Colonic mucosa (tissue), 4 donors: ENCODE measurements around the gene NOG. TPM values are rescaled to one million over a fixed set of nuclear protein-coding genes. Genes with fewer than 3 reads are reported as not detected.

ENCODE experiments used
- DNase-seq: peaks from one replicate; pipeline ENCODE4 v3.0.0-alpha.2; 2020
- H3K27ac ChIP-seq: fragments of 200-600 bp; one replicate; pipeline ENCODE4 v1.8.0; 2021
- H3K27me3 ChIP-seq: fragments of 200-600 bp; one replicate; pipeline ENCODE4 v1.8.0; 2021
- H3K36me3 ChIP-seq: fragments of 200-600 bp; one replicate; pipeline ENCODE4 v1.8.0; 2021
- H3K4me1 ChIP-seq: fragments of 200-600 bp; one replicate; pipeline ENCODE4 v1.8.0; 2021; ENCODE audit warnings: mild to moderate bottlenecking
- H3K4me3 ChIP-seq: fragments of 200-600 bp; one replicate; pipeline ENCODE4 v1.8.0; 2021
- H3K9ac ChIP-seq, 2 donors: one replicate each; pipeline ENCODE4 v1.7.0; 2013; ENCODE audit warnings: control low read depth in 2 of 2, low read depth in 2 of 2, low read length in 2 of 2
- H3K9me3 ChIP-seq: fragments of 200-600 bp; one replicate; pipeline ENCODE4 v1.8.0; 2021
- CTCF ChIP-seq: fragments of 200-600 bp; IDR thresholded peaks from one replicate; pipeline ENCODE4 v1.8.0; 2022; ENCODE audit warnings: antibody characterized with exemption, mild to moderate bottlenecking
- intact Hi-C: fragments of 100-400 bp; cut with DNase I; formaldehyde crosslinking; loops from one replicate; pipeline ENCODE4 v1.14.1; 2022
- total RNA-seq, 2 donors: library from RNA; stranded (reverse); fragmentation: NEBNext Ultra II Directional in 1 of 2; extraction: Animal tissue kit (Norgen Biotek cat#: 25700) in 1 of 2; gene quantifications; one replicate each; pipeline ENCODE4 v1.2.1, GENCODE V29; 2021
- donor health status: healthy.
- donor health status: DM: no; HTN: no; CAD: no.
- donor health status: DM: no; HTN: no; CAD: no.

NOG gene
- total RNA-seq, result under 1 TPM; 0.16 to 0.27 TPM

GRCh38 chr17:56593646-56594319, at the start of gene NOG:
Gene NOG, plus strand, starts transcription at chr17:56593699. Its CDS starts 525 bp downstream, at chr17:56594224.
- Histone ChIP-seq H3K4me1 (peaks cover 13% of the 10 kb centered on the region), H3K9ac (no peak within 1 kb of the TSS), H3K9me3 (no peaks in the 10 kb centered on the region)

GRCh38 chr17:56545106-56545505, 48.4 kb upstream of the NOG start:
- DNase-seq, result no peak
- no peak overlapping the region for H3K9ac ChIP-seq
- TF ChIP-seq CTCF, result no peak
- H3K27me3 ChIP-seq, result no peaks in the 10 kb centered on the region
- H3K4me1 ChIP-seq, result no peaks in the 10 kb centered on the region
- no peaks in the 10 kb centered on the region for H3K36me3 ChIP-seq
- H3K9me3 ChIP-seq, result no peaks in the 10 kb centered on the region
- intact Hi-C loops, result no loop called here
- H3K4me3 ChIP-seq, result no peak overlapping the region
- H3K27ac ChIP-seq, result no peak overlapping the region

More at GRCh38 chr17:56593646-56594319, at the start of gene NOG:
- H3K36me3 ChIP-seq, result no peaks in the 10 kb centered on the region
- no peak within 1 kb of the TSS for H3K27ac ChIP-seq
- DNase-seq, result peak; percentile 29
- intact Hi-C loops, result loop anchor here (2.0 to 10.0 kb wide), 3 partner anchors 121 to 351 kb away; no protein-coding TSS in a partner anchor
- TF ChIP-seq CTCF, result no peak
- H3K4me3 ChIP-seq, result peak within 1 kb of the TSS; percentile 48
- peaks cover 49% of the 10 kb centered on the region for H3K27me3 ChIP-seq

- H3K36me3 ChIP-seq, result no peaks in the 10 kb centered on the region
- H3K4me1 ChIP-seq, result no peaks in the 10 kb centered on the region
- no peak overlapping the region for H3K4me3 ChIP-seq
- no peaks in the 10 kb centered on the region for H3K9me3 ChIP-seq
- DNase-seq, result no peak
- no peak overlapping the region for H3K27ac ChIP-seq
- no peaks in the 10 kb centered on the region for H3K27me3 ChIP-seq
- intact Hi-C loops, result no loop called here
- TF ChIP-seq CTCF, result no peak
- no peak overlapping the region for H3K9ac ChIP-seq
These were observed 47.6 kb upstream of the NOG start for GRCh38 chr17:56545930-56546329.

- no peak for TF ChIP-seq CTCF
- intact Hi-C loops, result no loop called here
- H3K27me3 ChIP-seq, result no peaks in the 10 kb centered on the region
- no peak for DNase-seq
- H3K4me1 ChIP-seq, result no peaks in the 10 kb centered on the region
- no peak overlapping the region for H3K27ac ChIP-seq
- no peaks in the 10 kb centered on the region for H3K9me3 ChIP-seq
- no peak overlapping the region for H3K9ac ChIP-seq
- H3K4me3 ChIP-seq, result no peak overlapping the region
- no peaks in the 10 kb centered on the region for H3K36me3 ChIP-seq
These were observed 44.8 kb upstream of the NOG start for GRCh38 chr17:56548661-56549060.

- no peak for TF ChIP-seq CTCF
- no peak for DNase-seq
- no peak overlapping the region for H3K9ac ChIP-seq
- intact Hi-C loops, result no loop called here
- no peak overlapping the region for H3K27ac ChIP-seq
- H3K4me3 ChIP-seq, result no peak overlapping the region
- no peaks in the 10 kb centered on the region for H3K27me3 ChIP-seq
- H3K36me3 ChIP-seq, result no peaks in the 10 kb centered on the region
- H3K4me1 ChIP-seq, result no peaks in the 10 kb centered on the region
- no peaks in the 10 kb centered on the region for H3K9me3 ChIP-seq
These were observed 44.0 kb upstream of the NOG start for GRCh38 chr17:56549501-56549900.
